Parathyroid adenoma (tissue), 2 donors: ENCODE results near the gene GNS.

Experiments used
- H2AFZ ChIP-seq: fragments of 300-600 bp; sonication (generic); one replicate; pipeline ENCODE4 v1.7.0; 2017; ENCODE audit warnings: antibody characterized with exemption, mild to moderate bottlenecking
- H3K27ac ChIP-seq: fragments of 300-600 bp; sonication (generic); one replicate; pipeline ENCODE4 v1.7.0; 2017
- H3K27me3 ChIP-seq: fragments of 300-600 bp; sonication (generic); one replicate; pipeline ENCODE4 v1.7.0; 2017; ENCODE audit warnings: low read length; ENCODE audit not compliant: control insufficient read depth, insufficient read depth
- H3K36me3 ChIP-seq: fragments of 300-600 bp; sonication (generic); one replicate; pipeline ENCODE4 v1.7.0; 2017; ENCODE audit warnings: low read length; ENCODE audit not compliant: control insufficient read depth, insufficient read depth
- H3K4me1 ChIP-seq: fragments of 300-600 bp; sonication (generic); one replicate; pipeline ENCODE4 v1.7.0; 2017; ENCODE audit warnings: control low read depth
- H3K4me2 ChIP-seq: fragments of 300-600 bp; sonication (generic); one replicate; pipeline ENCODE4 v1.7.0; 2017; ENCODE audit warnings: low read length
- H3K4me3 ChIP-seq: fragments of 300-600 bp; sonication (generic); one replicate; pipeline ENCODE4 v1.7.0; 2017; ENCODE audit warnings: low read depth, low read length
- H3K79me2 ChIP-seq: fragments of 300-600 bp; sonication (generic); one replicate; pipeline ENCODE4 v1.7.0; 2017; ENCODE audit warnings: control low read depth
- H3K9ac ChIP-seq: fragments of 300-600 bp; sonication (generic); one replicate; pipeline ENCODE4 v1.7.0; 2017; ENCODE audit warnings: mild to moderate bottlenecking
- H3K9me3 ChIP-seq: fragments of 300-600 bp; sonication (generic); one replicate; pipeline ENCODE4 v1.7.0; 2017; ENCODE audit warnings: low read length; ENCODE audit not compliant: control insufficient read depth
- CTCF ChIP-seq: fragments of 300-600 bp; sonication (generic); IDR thresholded peaks from one replicate; pipeline ENCODE4 v1.7.0; 2017; ENCODE audit warnings: antibody characterized with exemption, mild to moderate bottlenecking
- donor health status: primary hyperparathyroidism.

Gene GNS

GRCh38 chr12:64724201-64724745, 34.9 kb downstream of the GNS start:
- H3K27me3 ChIP-seq: no peaks in the 10 kb centered on the region
- no peaks in the 10 kb centered on the region for H3K9me3 ChIP-seq
- no peak overlapping the region for H3K4me2 ChIP-seq
- no peak overlapping the region for H3K27ac ChIP-seq
- no peaks in the 10 kb centered on the region for H3K36me3 ChIP-seq
- no peak overlapping the region for H3K9ac ChIP-seq
- H3K4me1 ChIP-seq: peaks cover 5% of the 10 kb centered on the region
- no peak for TF ChIP-seq CTCF
- no peak overlapping the region for H3K4me3 ChIP-seq
- no peak overlapping the region for H2AFZ ChIP-seq
- H3K79me2 ChIP-seq: no peaks in the 10 kb centered on the region

- Histone ChIP-seq H3K4me1 (peaks cover 5% of the 10 kb centered on the region), H3K9ac (no peak overlapping the region), H2AFZ (no peak overlapping the region), H3K9me3 (no peaks in the 10 kb centered on the region), H3K4me3 (no peak overlapping the region), H3K27me3 (no peaks in the 10 kb centered on the region), H3K79me2 (no peaks in the 10 kb centered on the region), H3K4me2 (no peak overlapping the region), H3K27ac (no peak overlapping the region), H3K36me3 (no peaks in the 10 kb centered on the region)
- TF ChIP-seq CTCF: no peak
Measured at GRCh38 chr12:64723630-64724029, 35.6 kb downstream of the GNS start.

GRCh38 chr12:64722835-64723234, 36.4 kb downstream of the GNS start:
- no peak overlapping the region for H3K9ac ChIP-seq
- H2AFZ ChIP-seq: no peak overlapping the region
- H3K4me1 ChIP-seq: peaks cover 5% of the 10 kb centered on the region
- H3K27ac ChIP-seq: no peak overlapping the region
- no peaks in the 10 kb centered on the region for H3K27me3 ChIP-seq
- no peaks in the 10 kb centered on the region for H3K36me3 ChIP-seq
- TF ChIP-seq CTCF: no peak
- no peaks in the 10 kb centered on the region for H3K79me2 ChIP-seq
- H3K4me3 ChIP-seq: no peak overlapping the region
- H3K9me3 ChIP-seq: no peaks in the 10 kb centered on the region
- no peak overlapping the region for H3K4me2 ChIP-seq

- no peaks in the 10 kb centered on the region for H3K79me2 ChIP-seq
- no peak for TF ChIP-seq CTCF
- H3K9ac ChIP-seq: no peak overlapping the region
- no peaks in the 10 kb centered on the region for H3K9me3 ChIP-seq
- H3K27ac ChIP-seq: no peak overlapping the region
- H3K4me2 ChIP-seq: no peak overlapping the region
- no peaks in the 10 kb centered on the region for H3K36me3 ChIP-seq
- no peaks in the 10 kb centered on the region for H3K27me3 ChIP-seq
- H3K4me3 ChIP-seq: no peak overlapping the region
- peaks cover 5% of the 10 kb centered on the region for H3K4me1 ChIP-seq
- H2AFZ ChIP-seq: no peak overlapping the region
Measured at GRCh38 chr12:64720884-64721283, 38.3 kb downstream of the GNS start.

GRCh38 chr12:64718649-64719048, 40.6 kb downstream of the GNS start:
- H3K9ac ChIP-seq: no peak overlapping the region
- no peaks in the 10 kb centered on the region for H3K79me2 ChIP-seq
- no peak overlapping the region for H3K27ac ChIP-seq
- TF ChIP-seq CTCF: no peak
- H3K4me1 ChIP-seq: peaks cover 5% of the 10 kb centered on the region
- H3K9me3 ChIP-seq: no peaks in the 10 kb centered on the region
- H3K36me3 ChIP-seq: no peaks in the 10 kb centered on the region
- no peak overlapping the region for H3K4me2 ChIP-seq
- no peaks in the 10 kb centered on the region for H3K27me3 ChIP-seq
- no peak overlapping the region for H3K4me3 ChIP-seq
- H2AFZ ChIP-seq: no peak overlapping the region
